Mucosa of stomach (tissue), 1 donor: ENCODE data around the gene VWA7.

Experiments used
- H3K27me3 ChIP-seq: one replicate; pipeline ENCODE4 v1.7.0; 2013; ENCODE audit warnings: mild to moderate bottlenecking, low read length; ENCODE audit not compliant: control insufficient read depth, insufficient read depth
- H3K36me3 ChIP-seq: one replicate; pipeline ENCODE4 v1.7.0; 2013; ENCODE audit warnings: low read length; ENCODE audit not compliant: control insufficient read depth, insufficient read depth
- H3K4me1 ChIP-seq: one replicate; pipeline ENCODE4 v1.7.0; 2013; ENCODE audit warnings: mild to moderate bottlenecking, low read length; ENCODE audit not compliant: control insufficient read depth, insufficient read depth
- H3K4me3 ChIP-seq: one replicate; pipeline ENCODE4 v1.7.0; 2013; ENCODE audit warnings: low read length
- H3K9ac ChIP-seq: one replicate; pipeline ENCODE4 v1.7.0; 2013; ENCODE audit warnings: mild to moderate bottlenecking, low read length, moderate library complexity
- H3K9me3 ChIP-seq: one replicate; pipeline ENCODE4 v1.7.0; 2013; ENCODE audit warnings: mild to moderate bottlenecking, low read length, moderate library complexity; ENCODE audit not compliant: control insufficient read depth
- donor health status: Pancreatic carcinoma.

VWA7 gene

DNA sequence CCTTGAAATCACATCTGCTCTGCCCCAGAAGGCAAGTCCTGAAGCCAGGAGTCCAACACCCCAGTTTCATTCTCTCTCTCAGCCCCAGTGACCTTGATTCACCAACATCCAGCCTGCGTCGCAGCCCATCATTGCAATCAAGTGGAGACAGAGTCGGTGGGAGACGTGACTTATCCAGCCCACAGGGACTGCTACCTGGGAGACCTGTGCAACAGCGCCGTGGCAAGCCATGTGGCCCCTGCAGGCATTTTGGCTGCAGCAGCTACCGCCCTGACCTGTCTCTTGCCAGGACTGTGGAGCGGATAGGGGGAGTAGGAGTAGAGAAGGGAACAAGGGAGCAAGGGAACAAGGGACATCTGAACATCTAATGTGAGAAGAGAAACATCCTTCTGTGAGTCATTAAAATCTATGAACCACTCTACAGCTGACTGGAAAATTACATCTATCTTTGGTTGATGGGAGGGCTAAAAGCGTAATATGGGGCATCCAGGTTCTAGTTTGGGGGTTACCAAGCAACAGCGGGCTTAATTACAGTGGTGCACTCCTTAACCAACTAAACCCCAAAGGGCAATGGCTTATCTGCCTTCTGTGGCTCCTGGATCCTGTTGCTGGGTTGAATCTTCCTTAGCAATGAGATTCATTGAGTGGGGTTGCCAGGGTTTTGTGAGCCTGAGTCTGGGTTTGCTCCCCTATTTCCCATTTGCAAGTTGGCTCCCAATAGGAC lies 59.5 kb downstream of the VWA7 start:
- Histone ChIP-seq H3K4me3 (no peak overlapping the region), H3K9ac (no peak overlapping the region), H3K27me3 (no peaks in the 10 kb centered on the region)

More for the DNA sequence above, 59.5 kb downstream of the VWA7 start:
- no peaks in the 10 kb centered on the region for H3K36me3 ChIP-seq
- no peaks in the 10 kb centered on the region for H3K9me3 ChIP-seq
- H3K4me1 ChIP-seq: peaks cover 42% of the 10 kb centered on the region
